ACC112 (cell line): ENCODE results near the gene KISS1R.

Experiments
- H2AFZ ChIP-seq: fragments of 200-600 bp; sonication (generic); one replicate; pipeline ENCODE4 v1.6.0; 2017; ENCODE audit warnings: antibody characterized with exemption, low read length; ENCODE audit not compliant: unreplicated experiment
- H3K27ac ChIP-seq: fragments of 200-600 bp; sonication (generic); 2 replicates; pipeline ENCODE4 v1.5.1; 2014; ENCODE audit warnings: low read depth, mild to moderate bottlenecking, antibody characterized with exemption, low read length, moderate library complexity
- H3K27me3 ChIP-seq: fragments of 200-600 bp; sonication (generic); 2 replicates; pipeline ENCODE4 v1.6.1; 2014; ENCODE audit warnings: mild to moderate bottlenecking, antibody characterized with exemption, low read length, moderate library complexity, mixed read lengths; ENCODE audit not compliant: insufficient read depth
- H3K36me3 ChIP-seq: fragments of 200-600 bp; sonication (generic); 2 replicates; pipeline ENCODE4 v1.6.1; 2016; ENCODE audit warnings: mild to moderate bottlenecking, antibody characterized with exemption, low read length, moderate library complexity, mixed read lengths; ENCODE audit not compliant: insufficient read depth
- H3K4me1 ChIP-seq: fragments of 200-600 bp; sonication (generic); one replicate; pipeline ENCODE4 v1.6.1; 2016; ENCODE audit warnings: low read length, mixed read lengths; ENCODE audit not compliant: insufficient read depth, unreplicated experiment, control insufficient read depth
- H3K4me3 ChIP-seq: fragments of 200-600 bp; sonication (generic); 2 replicates; pipeline ENCODE4 v1.5.1; 2014; ENCODE audit warnings: mild to moderate bottlenecking, low read depth, low read length
- H3K79me2 ChIP-seq: fragments of 200-600 bp; sonication (generic); one replicate; pipeline ENCODE4 v1.6.0; 2016; ENCODE audit warnings: low read length; ENCODE audit not compliant: control insufficient read depth, unreplicated experiment, insufficient read depth

The KISS1R gene

GRCh38 chr19:917323-918151 lies at the start of gene KISS1R:
KISS1R (plus strand) TSS chr19:917333; CDS start chr19:917503, 170 bp downstream.
- H3K27me3 ChIP-seq = peaks cover 35% of the 10 kb centered on the region
- no peaks in the 10 kb centered on the region for H3K79me2 ChIP-seq
- no peak within 1 kb of the TSS for H3K27ac ChIP-seq
- peaks cover 5% of the 10 kb centered on the region for H3K4me1 ChIP-seq
- H3K4me3 ChIP-seq = peak within 1 kb of the TSS; percentile 45; the same call in 1 of the 2 replicates
- H2AFZ ChIP-seq = no peak within 1 kb of the TSS
- no peaks in the 10 kb centered on the region for H3K36me3 ChIP-seq

GRCh38 chr19:867855-868457 lies 49.2 kb upstream of the KISS1R start:
- no peak overlapping the region for H3K4me3 ChIP-seq
- no peak overlapping the region for H3K27ac ChIP-seq
- H3K27me3 ChIP-seq = no peaks in the 10 kb centered on the region
- H3K4me1 ChIP-seq = peaks cover 14% of the 10 kb centered on the region
- H3K36me3 ChIP-seq = no peaks in the 10 kb centered on the region
- H3K79me2 ChIP-seq = no peaks in the 10 kb centered on the region
- H2AFZ ChIP-seq = no peak overlapping the region

GRCh38 chr19:868458-869244 lies 48.5 kb upstream of the KISS1R start:
- peak overlapping the region; percentile 63 for H3K27ac ChIP-seq
- H3K4me3 ChIP-seq = no peak overlapping the region
- no peak overlapping the region for H2AFZ ChIP-seq
- no peaks in the 10 kb centered on the region for H3K36me3 ChIP-seq
- H3K27me3 ChIP-seq = no peaks in the 10 kb centered on the region
- peaks cover 14% of the 10 kb centered on the region for H3K4me1 ChIP-seq
- no peaks in the 10 kb centered on the region for H3K79me2 ChIP-seq

GRCh38 chr19:869245-870177 lies 47.6 kb upstream of the KISS1R start:
- Histone ChIP-seq H3K27me3 (no peaks in the 10 kb centered on the region), H3K4me1 (peaks cover 14% of the 10 kb centered on the region), H3K27ac (peak overlapping the region; percentile 63), H3K4me3 (no peak overlapping the region), H3K79me2 (no peaks in the 10 kb centered on the region), H2AFZ (no peak overlapping the region), H3K36me3 (no peaks in the 10 kb centered on the region)

DNA sequence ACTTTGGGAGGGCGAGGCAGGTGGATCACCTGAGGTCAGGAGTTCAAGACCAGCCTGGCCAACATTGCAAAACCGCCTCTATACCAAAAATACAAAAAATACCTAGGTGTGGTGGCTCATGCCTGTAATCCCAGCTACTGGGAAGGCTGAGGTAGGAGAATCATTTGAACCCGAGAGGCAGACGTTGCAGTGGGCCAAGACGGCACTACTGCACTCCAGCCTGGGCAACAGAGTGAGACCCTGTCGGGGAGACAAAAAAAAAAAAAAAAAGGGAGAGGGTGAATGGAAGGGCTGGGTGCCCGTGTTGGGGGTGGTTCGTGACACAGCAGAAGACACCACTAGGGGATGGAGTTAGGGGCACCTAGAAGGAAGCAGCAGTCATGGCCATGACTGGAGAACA lies 46.8 kb upstream of the KISS1R start:
- H3K79me2 ChIP-seq = no peaks in the 10 kb centered on the region
- no peaks in the 10 kb centered on the region for H3K27me3 ChIP-seq
- H3K36me3 ChIP-seq = no peaks in the 10 kb centered on the region
- H3K4me3 ChIP-seq = no peak overlapping the region
- H3K27ac ChIP-seq = no peak overlapping the region
- no peak overlapping the region for H2AFZ ChIP-seq
- peaks cover 14% of the 10 kb centered on the region for H3K4me1 ChIP-seq

GRCh38 chr19:870963-871401 lies 46.2 kb upstream of the KISS1R start:
- no peak overlapping the region for H3K4me3 ChIP-seq
- no peak overlapping the region for H2AFZ ChIP-seq
- H3K79me2 ChIP-seq = no peaks in the 10 kb centered on the region
- H3K4me1 ChIP-seq = peaks cover 14% of the 10 kb centered on the region
- H3K27me3 ChIP-seq = no peaks in the 10 kb centered on the region
- H3K27ac ChIP-seq = no peak overlapping the region
- H3K36me3 ChIP-seq = no peaks in the 10 kb centered on the region

DNA sequence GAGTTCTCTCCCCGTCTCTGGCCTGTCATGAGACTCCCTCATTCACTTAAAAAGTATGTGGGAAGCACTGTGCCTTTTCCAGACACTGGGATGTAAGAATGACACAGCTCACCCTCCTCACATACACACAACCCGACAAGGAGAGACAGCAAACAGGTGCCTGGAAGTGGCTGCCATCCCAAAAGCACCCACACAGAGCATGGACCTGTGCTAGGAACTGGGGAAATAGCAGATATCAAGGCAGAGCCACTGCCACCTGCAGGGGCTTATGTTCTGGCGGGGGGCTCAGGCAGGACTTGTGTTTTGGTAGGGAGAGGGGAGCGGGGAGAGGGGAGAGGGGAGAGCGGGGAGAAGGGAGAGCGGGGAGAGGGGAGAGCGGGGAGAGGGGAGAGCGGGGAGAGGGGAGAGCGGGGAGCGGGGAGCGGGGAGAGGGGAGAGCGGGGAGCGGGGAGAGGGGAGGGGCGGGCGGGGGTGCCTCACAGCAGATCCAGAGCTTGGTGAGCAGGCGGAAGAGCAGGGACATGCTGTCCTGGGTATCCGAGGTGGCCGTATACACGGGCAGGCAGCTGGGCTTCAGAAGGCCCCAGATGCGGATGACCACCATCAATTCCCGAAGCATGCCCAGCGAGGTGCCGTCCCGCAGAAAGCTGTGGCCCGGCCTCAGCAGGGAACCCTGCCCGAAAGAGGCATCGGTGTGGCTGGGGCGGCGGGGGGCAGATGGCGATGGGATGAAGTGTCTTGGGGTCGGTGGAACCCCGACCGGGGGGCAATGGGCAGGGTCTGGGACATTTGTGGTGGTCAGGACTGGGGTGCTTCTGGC lies 45.5 kb upstream of the KISS1R start:
- Histone ChIP-seq H3K27ac (no peak overlapping the region), H3K36me3 (no peaks in the 10 kb centered on the region), H3K4me1 (peaks cover 14% of the 10 kb centered on the region), H3K27me3 (no peaks in the 10 kb centered on the region), H3K79me2 (no peaks in the 10 kb centered on the region), H2AFZ (no peak overlapping the region), H3K4me3 (no peak overlapping the region)

- Histone ChIP-seq H3K27ac (no peak overlapping the region), H3K4me3 (no peak overlapping the region), H3K27me3 (no peaks in the 10 kb centered on the region), H3K79me2 (no peaks in the 10 kb centered on the region), H3K36me3 (no peaks in the 10 kb centered on the region), H3K4me1 (peaks cover 14% of the 10 kb centered on the region), H2AFZ (no peak overlapping the region)
Measured at GRCh38 chr19:872266-872951, 44.7 kb upstream of the KISS1R start.

GRCh38 chr19:873084-873483 lies 44.0 kb upstream of the KISS1R start:
- H3K4me1 ChIP-seq = peaks cover 14% of the 10 kb centered on the region
- H3K27me3 ChIP-seq = no peaks in the 10 kb centered on the region
- H3K27ac ChIP-seq = no peak overlapping the region
- H3K36me3 ChIP-seq = no peaks in the 10 kb centered on the region
- no peak overlapping the region for H3K4me3 ChIP-seq
- H3K79me2 ChIP-seq = no peaks in the 10 kb centered on the region
- H2AFZ ChIP-seq = no peak overlapping the region
